Activated CD4-positive, alpha-beta memory T cell treated with anti-CD3 and anti-CD28 coated beads for 36 hours (primary cell): ENCODE results near the gene MAP3K14. TPM values are rescaled to one million over a fixed set of nuclear protein-coding genes. Genes with fewer than 3 reads are reported as not detected.

Experiments used
- CTCF ChIA-PET: fragments of 350-600 bp; sonication (Branson Sonifier 250); formaldehyde crosslinking; loops from one replicate; lab custom pipeline; 2021; ENCODE audit warnings: antibody characterized with exemption, inconsistent platforms; lab: Charles Lee
- POLR2A ChIA-PET: fragments of 350-600 bp; sonication (Branson Sonifier 250); formaldehyde crosslinking; loops from one replicate; lab custom pipeline; 2021; ENCODE audit warnings: antibody characterized with exemption; lab: Charles Lee
- DNase-seq: peaks from one replicate; pipeline ENCODE4 v3.0.0-alpha.2; 2020
- H3K27ac Mint-ChIP-seq: one replicate; pipeline ENCODE4 v1.8.0; 2021; ENCODE audit warnings: mixed read lengths
- H3K27me3 Mint-ChIP-seq: one replicate; pipeline ENCODE4 v1.8.0; 2021; ENCODE audit warnings: mixed read lengths
- H3K36me3 Mint-ChIP-seq: one replicate; pipeline ENCODE4 v1.8.0; 2021; ENCODE audit warnings: mixed read lengths
- H3K4me1 Mint-ChIP-seq: one replicate; pipeline ENCODE4 v1.8.0; 2021; ENCODE audit warnings: low read depth, mixed read lengths
- H3K4me3 Mint-ChIP-seq: one replicate; pipeline ENCODE4 v1.8.0; 2021; ENCODE audit warnings: mild to moderate bottlenecking, mixed read lengths
- H3K9me3 Mint-ChIP-seq: one replicate; pipeline ENCODE4 v1.8.0; 2021; ENCODE audit warnings: mixed read lengths
- intact Hi-C: fragments of 100-400 bp; cut with micrococcal nuclease; formaldehyde crosslinking; loops from one replicate; pipeline ENCODE4 v1.15.1; 2023
- total RNA-seq, 2 experiments: library from RNA; stranded (reverse); gene quantifications; one replicate each; pipeline ENCODE4 v1.2.3, GENCODE V29; 2021

MAP3K14 gene
- total RNA-seq, 2 experiments from 2014 or later: 62.9 to 65.0 TPM

DNA sequence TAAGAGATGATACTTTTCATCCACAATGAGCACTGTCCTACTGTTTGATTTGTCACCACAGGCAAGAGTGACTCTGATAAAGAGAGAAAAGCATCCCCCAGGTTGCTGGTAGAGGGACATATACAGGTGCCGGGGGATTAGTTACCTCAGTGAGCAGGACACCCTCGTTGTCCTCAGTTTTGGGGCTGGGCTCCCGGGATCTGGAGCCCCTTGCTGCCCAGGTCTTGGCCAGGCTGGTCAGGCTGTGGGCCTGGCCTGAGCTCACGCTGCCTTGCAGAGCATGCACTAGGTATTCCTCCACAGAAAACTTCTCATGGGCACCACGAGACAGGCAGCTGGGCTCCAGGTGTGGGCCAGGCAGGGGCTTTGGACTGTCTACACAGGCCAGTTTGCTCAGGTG, 30.5 kb downstream of the MAP3K14 start:
- H3K4me3 Mint-ChIP-seq: no peak overlapping the region
- no peak overlapping the region for H3K27ac Mint-ChIP-seq
- H3K4me1 Mint-ChIP-seq: peaks cover 7% of the 10 kb centered on the region
- ChIA-PET CTCF (interaction anchor here (0.9 to 2.5 kb wide), 3 partner anchors 9 to 101 kb away, joined by 3 to 17 read pairs (median 7); no protein-coding TSS in a partner anchor), POLR2A (interaction anchor here (0.6 kb wide), 1 partner anchor 127 kb away, joined by 3 read pairs; no protein-coding TSS in a partner anchor)
- H3K36me3 Mint-ChIP-seq: peaks cover 62% of the 10 kb centered on the region
- no peaks in the 10 kb centered on the region for H3K27me3 Mint-ChIP-seq
- intact Hi-C loops: no loop called here
- H3K9me3 Mint-ChIP-seq: no peaks in the 10 kb centered on the region
- no peak for DNase-seq

DNA sequence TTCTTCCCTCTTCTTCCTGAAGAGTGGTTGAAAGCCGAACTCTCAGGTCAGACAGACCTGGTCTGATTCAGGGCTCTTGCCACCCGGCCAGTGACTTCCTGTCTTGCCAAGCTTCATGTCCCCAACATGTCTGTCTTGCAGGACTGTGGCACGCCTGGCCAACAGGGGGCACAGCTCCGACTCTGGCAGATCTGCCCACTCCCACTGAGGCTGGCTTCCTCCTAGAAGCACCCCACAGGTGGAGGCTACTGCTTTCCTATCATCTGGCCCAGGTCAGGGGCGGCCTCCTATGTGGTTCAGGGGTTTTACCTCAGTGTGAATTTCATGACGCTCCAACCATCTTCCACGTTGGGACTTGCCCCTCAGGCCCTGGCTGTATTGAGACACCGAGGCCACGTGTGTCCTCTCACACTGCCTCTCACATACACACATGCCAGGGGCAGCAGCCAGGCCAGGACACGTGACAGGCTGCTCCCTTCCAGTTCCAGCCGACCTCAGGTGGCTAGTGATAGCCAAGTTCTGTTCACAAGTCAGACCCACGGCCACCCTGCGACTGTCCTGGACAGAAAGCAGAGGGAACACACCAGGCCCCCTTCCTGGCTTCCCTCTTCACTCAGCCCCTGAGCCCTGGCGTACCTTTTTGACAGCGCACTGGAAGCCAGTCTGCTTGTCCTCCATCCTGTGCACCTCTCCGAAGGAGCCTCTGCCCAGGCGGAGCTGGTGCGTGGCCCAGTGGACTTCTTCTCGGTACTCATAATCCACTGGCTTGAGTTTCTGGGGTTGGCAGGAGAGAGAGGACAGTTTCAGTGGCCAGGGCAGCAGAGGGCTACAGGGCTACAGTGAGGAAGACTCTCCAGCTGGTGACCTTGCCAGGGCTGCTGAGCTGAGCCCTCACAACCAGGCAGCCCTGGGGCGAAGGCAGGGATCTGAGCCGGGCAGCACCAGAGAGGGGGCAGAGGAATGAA, 32.4 kb downstream of the MAP3K14 start:
- Mint-ChIP-seq H3K27ac (peak overlapping the region; percentile 85), H3K4me3 (no peak overlapping the region), H3K4me1 (peaks cover 4% of the 10 kb centered on the region), H3K27me3 (no peaks in the 10 kb centered on the region), H3K36me3 (peaks cover 50% of the 10 kb centered on the region), H3K9me3 (no peaks in the 10 kb centered on the region)
- ChIA-PET POLR2A (interaction anchor here (1.2 kb wide), 1 partner anchor 32 kb away, joined by 3 read pairs; no protein-coding TSS in a partner anchor), CTCF (interaction anchor here (0.6 to 3.3 kb wide), 13 partner anchors 9 to 149 kb away, joined by 3 to 14 read pairs (median 4); partner anchors contain the start of genes ACBD4 and MAP3K14)
- intact Hi-C loops: no loop called here
- DNase-seq: peak; percentile 61

DNA sequence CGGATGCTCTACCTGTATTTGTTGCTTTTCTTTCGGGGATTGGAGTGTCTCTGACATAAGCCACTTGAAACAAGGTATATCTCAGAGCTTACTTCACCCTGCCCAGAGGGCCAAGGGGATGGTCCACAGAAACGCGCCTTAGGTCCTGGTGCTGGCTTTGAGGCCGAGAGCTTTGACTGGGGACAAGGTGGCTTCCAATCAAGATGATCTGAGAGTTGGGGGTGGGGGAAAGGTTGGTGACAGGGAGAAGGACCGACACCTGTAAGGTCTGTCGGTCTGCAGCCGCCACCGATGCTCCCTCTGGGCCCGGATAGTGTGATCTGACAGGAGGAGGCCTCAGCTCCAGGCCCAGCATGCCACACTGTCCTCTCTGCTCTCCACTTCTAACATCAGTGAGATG, 33.1 kb downstream of the MAP3K14 start:
- no peak for DNase-seq
- POLR2A ChIA-PET: interaction anchor here (1.2 kb wide), 1 partner anchor 32 kb away, joined by 3 read pairs; no protein-coding TSS in a partner anchor

DNA sequence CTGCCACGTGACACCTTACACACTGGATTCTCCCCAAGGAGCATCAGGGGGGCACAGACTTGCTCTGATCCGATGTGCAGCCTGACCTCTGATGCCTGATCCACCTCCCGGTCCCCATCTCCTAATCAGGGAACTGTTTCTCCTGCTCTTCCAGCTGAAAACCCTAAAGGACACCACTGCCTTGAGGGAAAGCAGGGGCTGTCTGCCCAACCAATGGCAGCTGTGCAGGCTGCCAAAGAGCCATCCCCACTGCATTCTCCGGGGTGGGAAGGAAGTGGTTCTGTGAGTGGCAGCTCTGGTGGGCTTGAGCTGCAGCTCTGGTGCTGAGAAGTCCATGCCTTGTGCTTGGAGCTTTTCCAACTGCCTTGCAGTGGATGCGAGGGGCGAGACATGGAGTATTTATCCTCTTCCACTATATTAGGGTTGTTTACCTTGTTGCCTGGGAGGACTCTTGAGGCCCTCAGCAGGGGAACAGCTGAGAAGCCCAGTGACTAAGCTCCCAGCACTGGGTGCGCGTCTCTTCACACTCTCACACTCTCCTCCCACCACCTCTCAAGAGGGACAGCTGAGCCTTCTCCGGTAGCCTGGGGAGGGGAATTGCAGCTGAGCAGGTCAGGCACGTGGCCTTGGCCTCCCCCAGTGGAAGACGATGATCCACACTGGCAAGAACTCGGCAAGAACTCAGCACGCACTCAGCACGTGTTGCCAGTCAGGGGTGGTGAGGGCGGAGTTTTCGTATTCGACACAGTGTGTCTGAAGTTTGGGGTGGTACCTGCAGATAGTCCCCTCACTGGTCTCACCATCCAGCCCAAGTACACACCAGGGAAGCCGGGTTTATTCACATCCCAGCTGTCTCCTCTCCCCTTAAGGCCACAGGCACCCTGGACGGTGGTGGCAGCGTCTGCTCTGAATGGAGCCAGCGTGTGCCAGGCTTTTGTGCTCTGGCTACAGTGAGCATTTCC, 33.9 kb downstream of the MAP3K14 start:
- ChIA-PET POLR2A (interaction anchor here (0.7 to 1.2 kb wide), 2 partner anchors 12 to 33 kb away, joined by 3 read pairs; no protein-coding TSS in a partner anchor), CTCF (interaction anchor here (0.6 to 3.3 kb wide), 11 partner anchors 12 to 147 kb away, joined by 3 to 14 read pairs (median 4); partner anchors contain the start of genes ACBD4 and MAP3K14)
- no peak for DNase-seq
- H3K27me3 Mint-ChIP-seq: no peaks in the 10 kb centered on the region
- H3K4me1 Mint-ChIP-seq: peaks cover 7% of the 10 kb centered on the region
- intact Hi-C loops: no loop called here
- H3K36me3 Mint-ChIP-seq: peaks cover 41% of the 10 kb centered on the region
- no peak overlapping the region for H3K4me3 Mint-ChIP-seq
- peak overlapping the region; percentile 85 for H3K27ac Mint-ChIP-seq
- no peaks in the 10 kb centered on the region for H3K9me3 Mint-ChIP-seq

More for the DNA sequence above, 33.1 kb downstream of the MAP3K14 start:
- Mint-ChIP-seq H3K27me3 (no peaks in the 10 kb centered on the region), H3K27ac (peak overlapping the region; percentile 85), H3K36me3 (peaks cover 44% of the 10 kb centered on the region), H3K4me3 (no peak overlapping the region), H3K9me3 (no peaks in the 10 kb centered on the region), H3K4me1 (peaks cover 4% of the 10 kb centered on the region)
- intact Hi-C loops: no loop called here
- CTCF ChIA-PET: interaction anchor here (0.6 to 3.3 kb wide), 12 partner anchors 10 to 148 kb away, joined by 3 to 14 read pairs (median 4); partner anchors contain the start of genes ACBD4 and MAP3K14

DNA sequence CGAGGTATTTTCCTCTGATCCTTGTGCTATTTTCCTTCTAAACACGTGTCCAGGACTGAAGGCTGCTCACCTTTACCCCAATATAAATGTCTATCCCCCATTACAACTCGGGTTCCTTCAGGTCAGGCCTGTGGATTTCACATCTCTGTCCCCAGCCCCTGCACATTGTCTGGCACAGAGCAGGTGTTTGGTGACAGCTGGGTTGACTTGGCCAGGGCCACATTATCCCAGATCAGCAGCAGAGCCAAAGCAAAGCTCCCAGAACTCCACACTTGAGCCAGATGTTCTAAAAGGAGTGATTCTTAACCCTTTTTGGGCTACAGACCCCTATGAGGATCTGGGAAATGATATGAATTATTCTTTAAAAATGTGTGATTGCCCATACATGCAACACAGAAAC, 36.9 kb downstream of the MAP3K14 start:
- no peak for DNase-seq
- Mint-ChIP-seq H3K27me3 (no peaks in the 10 kb centered on the region), H3K9me3 (no peaks in the 10 kb centered on the region), H3K4me1 (peaks cover 16% of the 10 kb centered on the region), H3K36me3 (peaks cover 32% of the 10 kb centered on the region), H3K4me3 (no peak overlapping the region), H3K27ac (no peak overlapping the region)
- POLR2A ChIA-PET: no interaction called here
- CTCF ChIA-PET: interaction anchor here (0.9 kb wide), 1 partner anchor 106 kb away, joined by 3 read pairs; no protein-coding TSS in a partner anchor
- intact Hi-C loops: loop anchor here (5.0 kb wide), 1 partner anchor 32 kb away; no protein-coding TSS in a partner anchor

DNA sequence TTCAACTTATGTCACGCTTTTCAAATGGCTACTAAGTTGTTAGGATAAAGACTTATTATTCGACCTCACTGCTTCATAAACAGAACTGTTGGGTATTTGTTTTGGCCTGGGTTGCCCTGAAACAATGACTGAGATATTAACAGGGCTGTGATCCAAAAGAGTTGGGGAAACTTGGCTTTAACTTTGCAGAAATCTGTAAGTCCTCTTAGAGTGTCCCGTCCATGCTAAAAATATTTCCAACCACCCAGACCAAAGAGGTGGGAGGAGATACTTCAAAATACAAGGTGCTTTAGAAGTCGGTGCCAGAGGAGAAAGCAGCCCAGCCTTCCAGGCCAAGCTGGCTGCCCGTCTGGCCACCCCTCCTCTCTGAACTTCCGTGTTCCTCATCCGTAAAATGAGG, 38.8 kb downstream of the MAP3K14 start:
- Mint-ChIP-seq H3K4me1 (peaks cover 16% of the 10 kb centered on the region), H3K27me3 (no peaks in the 10 kb centered on the region), H3K27ac (peak overlapping the region; percentile 74), H3K9me3 (no peaks in the 10 kb centered on the region), H3K36me3 (peaks cover 25% of the 10 kb centered on the region), H3K4me3 (no peak overlapping the region)
- intact Hi-C loops: loop anchor here (1.0 to 5.0 kb wide), 2 partner anchors 34 to 107 kb away; no protein-coding TSS in a partner anchor
- POLR2A ChIA-PET: interaction anchor here (1.0 to 1.8 kb wide), 10 partner anchors 15 to 107 kb away, joined by 3 to 7 read pairs (median 4); partner anchors contain the start of gene MAP3K14
- DNase-seq: no peak
- CTCF ChIA-PET: interaction anchor here (0.7 to 6.7 kb wide), 32 partner anchors 10 to 885 kb away, joined by 3 to 249 read pairs (median 8); partner anchors contain the start of genes ACBD4, FMNL1 and MAP3K14

DNA sequence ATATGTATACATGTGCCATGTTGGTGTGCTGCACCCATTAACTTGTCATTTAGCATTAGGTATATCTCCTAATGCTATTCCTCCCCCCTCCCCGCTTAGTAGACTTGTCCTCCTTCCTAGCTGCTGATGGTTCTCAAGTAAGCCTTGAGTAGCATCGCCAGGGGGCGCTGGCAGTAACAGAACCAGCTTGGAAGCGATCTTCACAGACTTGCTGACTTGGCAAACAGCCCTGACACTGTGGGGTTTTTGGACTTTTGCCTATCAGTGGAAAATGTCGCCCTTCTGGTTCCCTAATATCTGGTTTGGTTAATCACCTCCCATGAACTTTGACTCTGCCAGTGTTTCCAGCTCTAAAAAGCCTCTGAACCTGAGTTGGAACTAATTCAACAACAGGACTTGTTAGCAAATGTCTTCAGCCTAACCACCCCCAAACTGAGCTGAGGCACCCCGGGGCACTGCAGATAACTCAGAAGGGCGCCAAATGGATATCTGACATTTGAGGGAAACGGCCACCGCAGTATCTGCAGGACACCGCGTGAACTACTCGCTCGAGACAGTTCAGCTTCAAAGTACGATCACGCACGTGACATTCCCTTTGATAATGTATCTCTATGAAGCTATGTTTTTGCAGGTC, 39.5 kb downstream of the MAP3K14 start:
- peaks cover 16% of the 10 kb centered on the region for H3K4me1 Mint-ChIP-seq
- H3K27ac Mint-ChIP-seq: peak overlapping the region; percentile 74
- no peaks in the 10 kb centered on the region for H3K9me3 Mint-ChIP-seq
- ChIA-PET CTCF (interaction anchor here (0.6 to 6.7 kb wide), 49 partner anchors 10 to 319 kb away, joined by 3 to 249 read pairs (median 5); partner anchors contain the start of genes ACBD4, FMNL1, MAP3K14 and SPATA32), POLR2A (interaction anchor here (0.7 to 1.8 kb wide), 9 partner anchors 23 to 108 kb away, joined by 3 to 9 read pairs (median 4); partner anchors contain the start of gene MAP3K14)
- peaks cover 24% of the 10 kb centered on the region for H3K36me3 Mint-ChIP-seq
- H3K27me3 Mint-ChIP-seq: no peaks in the 10 kb centered on the region
- intact Hi-C loops: loop anchor here (1.0 to 5.0 kb wide), 2 partner anchors 35 to 108 kb away; no protein-coding TSS in a partner anchor
- DNase-seq: peak; percentile 93
- no peak overlapping the region for H3K4me3 Mint-ChIP-seq

DNA sequence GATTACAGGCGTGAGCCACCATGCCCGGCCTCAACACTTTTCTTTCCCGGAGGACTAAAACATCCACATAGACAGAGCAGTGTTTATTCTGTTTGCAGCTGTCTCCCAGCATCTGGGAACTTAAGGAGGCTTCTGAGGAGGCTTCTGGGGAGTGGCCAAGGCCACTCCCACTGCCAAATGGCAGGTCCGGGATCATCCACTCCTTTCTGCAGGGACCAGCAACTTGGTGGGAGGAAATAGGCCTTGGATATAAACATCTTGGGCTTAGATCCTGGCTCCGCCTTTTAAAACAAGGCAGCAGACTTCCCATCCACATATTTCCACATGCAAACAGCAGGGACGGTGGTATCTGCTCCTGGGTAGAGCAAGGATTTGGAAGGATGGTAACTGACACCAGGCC, 40.8 kb downstream of the MAP3K14 start:
- Mint-ChIP-seq H3K36me3 (peaks cover 31% of the 10 kb centered on the region), H3K4me3 (no peak overlapping the region), H3K27me3 (no peaks in the 10 kb centered on the region), H3K9me3 (no peaks in the 10 kb centered on the region), H3K27ac (no peak overlapping the region), H3K4me1 (peaks cover 19% of the 10 kb centered on the region)
- intact Hi-C loops: loop anchor here (5.0 kb wide), 1 partner anchor 36 kb away; no protein-coding TSS in a partner anchor
- POLR2A ChIA-PET: no interaction called here
- DNase-seq: no peak
- CTCF ChIA-PET: interaction anchor here (0.8 to 6.7 kb wide), 13 partner anchors 11 to 116 kb away, joined by 3 to 249 read pairs (median 17); partner anchors contain the start of genes FMNL1 and MAP3K14

DNA sequence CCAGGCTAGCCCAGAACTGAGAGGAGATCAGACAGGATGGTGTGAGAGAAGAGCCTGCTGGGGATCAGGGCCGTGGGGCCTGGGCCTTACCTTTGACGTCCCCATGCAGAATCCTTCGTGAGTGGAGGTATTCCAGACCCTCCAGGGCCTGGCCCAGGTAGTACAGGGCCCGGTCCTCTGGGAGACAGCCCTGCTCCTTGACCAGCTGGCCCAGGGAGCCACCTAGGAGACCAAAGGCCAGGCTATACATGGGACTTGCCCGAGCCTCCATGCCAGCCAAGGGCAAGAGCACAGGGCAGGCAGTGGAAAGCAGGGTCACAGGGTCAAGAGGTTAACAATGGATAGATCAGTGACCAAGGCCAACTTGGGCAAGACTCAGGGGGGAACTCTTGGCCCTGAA, 42.8 kb downstream of the MAP3K14 start:
- CTCF ChIA-PET: interaction anchor here (0.6 to 6.7 kb wide), 5 partner anchors 11 to 139 kb away, joined by 3 to 249 read pairs (median 5); no protein-coding TSS in a partner anchor
- POLR2A ChIA-PET: no interaction called here
- DNase-seq: no peak
- no peaks in the 10 kb centered on the region for H3K27me3 Mint-ChIP-seq
- H3K27ac Mint-ChIP-seq: peak overlapping the region; percentile 19
- H3K36me3 Mint-ChIP-seq: peaks cover 46% of the 10 kb centered on the region
- no peaks in the 10 kb centered on the region for H3K9me3 Mint-ChIP-seq
- intact Hi-C loops: no loop called here
- no peak overlapping the region for H3K4me3 Mint-ChIP-seq
- H3K4me1 Mint-ChIP-seq: peaks cover 26% of the 10 kb centered on the region

DNA sequence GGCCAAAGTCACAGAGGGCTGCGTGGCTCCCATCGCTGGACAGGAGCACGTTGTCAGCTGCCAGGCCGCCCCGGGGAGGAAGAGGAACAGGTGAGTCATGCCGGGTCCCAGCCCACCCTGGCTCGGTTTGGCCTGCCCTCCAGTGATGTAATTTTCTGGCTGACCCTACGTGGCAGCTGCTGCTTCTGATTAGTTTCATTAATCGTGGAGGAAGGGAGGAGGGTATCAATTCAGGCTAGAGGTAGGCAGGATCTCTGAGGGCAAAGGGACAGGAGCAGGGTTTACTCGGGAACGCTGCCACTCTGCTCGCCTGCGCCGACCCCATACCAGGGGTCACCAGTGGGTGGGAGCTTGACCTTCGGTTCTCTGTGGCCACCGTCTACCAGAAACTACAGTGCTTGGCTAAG, 43.3 kb downstream of the MAP3K14 start:
- CTCF ChIA-PET: interaction anchor here (1.0 to 6.7 kb wide), 3 partner anchors 55 to 139 kb away, joined by 3 to 249 read pairs (median 49); no protein-coding TSS in a partner anchor
- POLR2A ChIA-PET: no interaction called here
- DNase-seq: no peak
- H3K4me3 Mint-ChIP-seq: no peak overlapping the region
- peaks cover 47% of the 10 kb centered on the region for H3K36me3 Mint-ChIP-seq
- H3K27ac Mint-ChIP-seq: peak overlapping the region; percentile 52
- intact Hi-C loops: no loop called here
- H3K27me3 Mint-ChIP-seq: no peaks in the 10 kb centered on the region
- H3K9me3 Mint-ChIP-seq: no peaks in the 10 kb centered on the region
- peaks cover 26% of the 10 kb centered on the region for H3K4me1 Mint-ChIP-seq
